Ovary (tissue), 3 donors: Measurements from ENCODE around the gene MRPL14.

Experiments used
- CTCF ChIP-seq, 3 donors: fragments of 450-650 bp in 2 of 3; fragments of 200-600 bp in 1 of 3; IDR thresholded peaks; one replicate each; pipeline versions ENCODE4 v1.5.1 to v1.8.0; 2016 to 2022; ENCODE audit warnings: antibody characterized with exemption in 3 of 3, mild to moderate bottlenecking in 1 of 3
- EP300 ChIP-seq: sonication (generic); formaldehyde crosslinking; IDR thresholded peaks from one replicate; pipeline ENCODE4 v1.6.1; 2017; ENCODE audit warnings: antibody characterized with exemption
- POLR2A ChIP-seq: fragments of 450-650 bp; IDR thresholded peaks from one replicate; pipeline ENCODE4 v1.6.1; 2017; ENCODE audit warnings: antibody characterized with exemption, mild to moderate bottlenecking, moderate library complexity
- donor health status: DM: no; HTN: no; CAD: no.

- TF ChIP-seq POLR2A (no peak), CTCF (IDR thresholded peaks at IDR 0.05) (no peak), EP300 (no peak)
Observed at GRCh38 chr6:44152533-44152932, 25.3 kb upstream of the MRPL14 start.
